HepG2 (cell line): ENCODE data around the gene APOC4. TPM values are rescaled to one million over a fixed set of nuclear protein-coding genes. Genes with fewer than 3 reads are reported as not detected.
A peak's percentile ranks its signal among the peaks of the same experiment; 100 is the strongest.

Source experiments
- CENPT ChIP-seq: sonication (generic); formaldehyde crosslinking; IDR thresholded peaks from 2 replicates; pipeline ENCODE4 v1.8.0; 2022; ENCODE audit warnings: low read depth, mild to moderate bottlenecking, moderate library complexity, missing genetic modification reagents
- JDP2 ChIP-seq: sonication (generic); formaldehyde crosslinking; IDR thresholded peaks from 2 replicates; pipeline ENCODE4 v1.8.1; 2022; ENCODE audit warnings: missing genetic modification reagents, borderline replicate concordance
- KDM6A ChIP-seq: IDR thresholded peaks from 2 replicates; pipeline ENCODE4 v1.6.1; 2016; ENCODE audit warnings: low read depth
- KMT2A ChIP-seq: sonication (generic); formaldehyde crosslinking; IDR thresholded peaks from 2 replicates; pipeline ENCODE4 v1.4.0; 2020; ENCODE audit warnings: missing genetic modification reagents
- MAX ChIP-seq: IDR thresholded peaks from 2 replicates; pipeline ENCODE4 v1.6.1; 2012; ENCODE audit warnings: inconsistent platforms
- MLXIP ChIP-seq: sonication (generic); formaldehyde crosslinking; IDR thresholded peaks from 2 replicates; pipeline ENCODE4 v1.9.0; 2021; ENCODE audit warnings: missing genetic modification reagents, borderline replicate concordance
- MYPOP ChIP-seq: sonication (generic); formaldehyde crosslinking; IDR thresholded peaks from 2 replicates; pipeline ENCODE4 v1.8.1; 2023; ENCODE audit warnings: mild to moderate bottlenecking, moderate library complexity, missing genetic modification reagents
- PLRG1 ChIP-seq: fragments of 450-650 bp; conservative IDR thresholded peaks from 2 replicates; pipeline ENCODE4 v1.6.1; 2016
- SMARCC2 ChIP-seq: fragments of 450-650 bp; IDR thresholded peaks from 2 replicates; pipeline ENCODE4 v1.6.1; 2017; ENCODE audit warnings: antibody characterized with exemption, mild to moderate bottlenecking
- SMC3 ChIP-seq: IDR thresholded peaks from 2 replicates; pipeline ENCODE4 v1.6.1; 2011; ENCODE audit warnings: low read length, improper control_type of control experiment
- STAT5B ChIP-seq: sonication (generic); formaldehyde crosslinking; IDR thresholded peaks from 2 replicates; pipeline ENCODE4 v1.4.0; 2020; ENCODE audit warnings: missing genetic modification reagents
- TCF7L2 ChIP-seq: IDR thresholded peaks from 2 replicates; pipeline ENCODE4 v1.6.1; 2011; ENCODE audit warnings: mild to moderate bottlenecking, low read depth, low read length, moderate library complexity
- XRCC5 ChIP-seq: fragments of 200-400 bp; formaldehyde crosslinking; optimal IDR thresholded peaks from 2 replicates; pipeline ENCODE3; 2017; ENCODE audit warnings: mild to moderate bottlenecking, low read length
- ZFP36 ChIP-seq: fragments of 150-350 bp; IDR thresholded peaks from 2 replicates; pipeline ENCODE4 v1.6.1; 2018; ENCODE audit warnings: borderline replicate concordance, low read length, low read depth; ENCODE audit not compliant: partially characterized antibody
- ZNF251 ChIP-seq: sonication (generic); formaldehyde crosslinking; IDR thresholded peaks from 2 replicates; pipeline ENCODE4 v1.9.0; 2021; ENCODE audit warnings: mild to moderate bottlenecking, missing genetic modification reagents
- ZNF354B ChIP-seq: sonication (generic); formaldehyde crosslinking; IDR thresholded peaks from 2 replicates; pipeline ENCODE4 v1.8.0; 2022; ENCODE audit warnings: mild to moderate bottlenecking, missing genetic modification reagents
- ZNF710 ChIP-seq: sonication (generic); formaldehyde crosslinking; IDR thresholded peaks from 2 replicates; pipeline ENCODE4 v1.5.0; 2020; ENCODE audit warnings: mild to moderate bottlenecking, missing genetic modification reagents, borderline replicate concordance
- polyA plus RNA-seq, 8 experiments: library from polyadenylated mRNA; depleted of rRNA in 3 of 8; stranded (reverse) in 7 of 8; unstranded in 1 of 8; fragments of >200 nt; fragmentation: Illumina TruSeq in 4 of 8; extraction: Trizol in 4 of 8; gene quantifications; 2 replicates each; pipeline versions ENCODE4 v1.2.1 to v1.2.3, GENCODE V29; 2011 to 2016; ENCODE audit warnings: low read depth in 4 of 8, missing spikeins in 1 of 8, mixed read lengths in 1 of 8; ENCODE audit not compliant: insufficient read depth in 1 of 8
- total RNA-seq, 5 experiments: library from RNA; depleted of rRNA; stranded (reverse); fragments of >200 nt; fragmentation: Illumina TruSeq; extraction: Trizol; gene quantifications; 2 replicates each; pipeline ENCODE4 v1.2.3, GENCODE V29; 2016; ENCODE audit warnings: low read depth in 1 of 5
- TF ChIP-seq, protein P1 (sequence below): sonication (generic); formaldehyde crosslinking; IDR thresholded peaks from 2 replicates; pipeline ENCODE4 v1.8.1; 2022; ENCODE audit warnings: low read depth, mild to moderate bottlenecking, missing genetic modification reagents

The APOC4 gene
- total and polyA plus RNA-seq, 2 of the 13 experiments (the other 11 are each of a cell fraction or from before 2014, with no cell fraction given): 0.46 TPM; not detected in 1

DNA sequence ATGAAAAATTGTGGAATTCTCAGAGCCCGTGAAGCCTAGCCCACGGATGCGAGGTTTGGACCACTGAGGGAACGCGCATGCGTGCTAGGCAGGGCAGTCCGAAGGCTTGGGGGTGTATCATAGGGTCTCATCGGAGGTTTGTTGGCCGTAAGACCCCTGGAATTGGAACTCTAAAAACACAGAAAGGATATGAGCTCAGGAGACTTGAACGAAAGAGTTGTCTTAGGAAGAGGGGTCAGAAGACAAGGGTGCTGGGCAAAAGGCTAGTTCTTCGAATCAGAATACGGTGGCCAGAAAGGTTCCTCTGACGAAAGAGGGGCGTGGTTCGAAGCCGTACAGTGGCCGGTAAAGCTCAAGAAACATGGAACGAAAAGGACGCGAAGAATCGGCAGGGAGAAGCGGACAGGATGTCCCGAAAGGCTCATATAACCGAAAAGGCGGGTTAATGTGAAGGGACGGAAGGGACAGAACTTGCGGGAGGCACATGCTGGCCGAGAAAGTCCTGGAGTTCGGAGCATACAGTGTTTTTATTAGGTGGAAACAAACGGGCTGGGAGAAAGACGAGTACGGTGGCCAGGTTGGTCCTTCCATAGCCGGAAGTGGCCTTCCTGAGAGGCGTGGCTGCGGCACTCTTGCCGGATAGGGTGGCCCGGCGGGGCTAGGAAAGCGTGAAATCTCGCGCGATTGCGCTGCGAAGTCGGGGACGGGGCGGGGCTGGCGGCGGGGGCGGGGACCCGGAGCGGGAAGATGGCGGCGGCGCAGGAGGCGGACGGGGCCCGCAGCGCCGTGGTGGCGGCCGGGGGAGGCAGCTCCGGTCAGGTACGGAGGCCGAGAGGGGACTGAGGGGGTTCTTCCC lies 12.8 kb downstream of the APOC4 start, which contains the start of gene CLPTM1 (continued):
- TF ChIP-seq SMARCC2 (no peak), MYPOP (CRISPR knock-in tag) (no peak), SMC3 (no peak; the same call in 1 of the 2 replicates), STAT5B (CRISPR knock-in tag) (no peak), ZFP36 (no peak), PLRG1 (no peak), JDP2 (CRISPR knock-in tag) (no peak), CENPT (CRISPR knock-in tag) (0 out of 2 replicates have a peak, but pooled peaks have one; percentile 32), ZNF710 (peak; percentile 75; the same call in 1 of the 2 replicates), KMT2A (CRISPR knock-in tag) (peak; percentile 8; the same call in 1 of the 2 replicates), KDM6A (no peak), ZNF251 (no peak), MAX (peak; percentile 43; the same call in 1 of the 2 replicates), ZNF354B (CRISPR knock-in tag) (peak; percentile 68; the same call in 1 of the 2 replicates), XRCC5 (peak; percentile 86), MLXIP (CRISPR knock-in tag) (no peak), TCF7L2 (no peak)
- TF ChIP-seq, protein P1, sequence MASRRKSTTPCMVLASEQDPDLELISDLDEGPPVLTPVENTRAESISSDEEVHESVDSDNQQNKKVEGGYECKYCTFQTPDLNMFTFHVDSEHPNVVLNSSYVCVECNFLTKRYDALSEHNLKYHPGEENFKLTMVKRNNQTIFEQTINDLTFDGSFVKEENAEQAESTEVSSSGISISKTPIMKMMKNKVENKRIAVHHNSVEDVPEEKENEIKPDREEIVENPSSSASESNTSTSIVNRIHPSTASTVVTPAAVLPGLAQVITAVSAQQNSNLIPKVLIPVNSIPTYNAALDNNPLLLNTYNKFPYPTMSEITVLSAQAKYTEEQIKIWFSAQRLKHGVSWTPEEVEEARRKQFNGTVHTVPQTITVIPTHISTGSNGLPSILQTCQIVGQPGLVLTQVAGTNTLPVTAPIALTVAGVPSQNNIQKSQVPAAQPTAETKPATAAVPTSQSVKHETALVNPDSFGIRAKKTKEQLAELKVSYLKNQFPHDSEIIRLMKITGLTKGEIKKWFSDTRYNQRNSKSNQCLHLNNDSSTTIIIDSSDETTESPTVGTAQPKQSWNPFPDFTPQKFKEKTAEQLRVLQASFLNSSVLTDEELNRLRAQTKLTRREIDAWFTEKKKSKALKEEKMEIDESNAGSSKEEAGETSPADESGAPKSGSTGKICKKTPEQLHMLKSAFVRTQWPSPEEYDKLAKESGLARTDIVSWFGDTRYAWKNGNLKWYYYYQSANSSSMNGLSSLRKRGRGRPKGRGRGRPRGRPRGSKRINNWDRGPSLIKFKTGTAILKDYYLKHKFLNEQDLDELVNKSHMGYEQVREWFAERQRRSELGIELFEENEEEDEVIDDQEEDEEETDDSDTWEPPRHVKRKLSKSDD (CRISPR knock-in tag): no peak; the same call in 1 of the 2 replicates
